ENCODE results near the gene TENM3.

TENM3 gene

DNA sequence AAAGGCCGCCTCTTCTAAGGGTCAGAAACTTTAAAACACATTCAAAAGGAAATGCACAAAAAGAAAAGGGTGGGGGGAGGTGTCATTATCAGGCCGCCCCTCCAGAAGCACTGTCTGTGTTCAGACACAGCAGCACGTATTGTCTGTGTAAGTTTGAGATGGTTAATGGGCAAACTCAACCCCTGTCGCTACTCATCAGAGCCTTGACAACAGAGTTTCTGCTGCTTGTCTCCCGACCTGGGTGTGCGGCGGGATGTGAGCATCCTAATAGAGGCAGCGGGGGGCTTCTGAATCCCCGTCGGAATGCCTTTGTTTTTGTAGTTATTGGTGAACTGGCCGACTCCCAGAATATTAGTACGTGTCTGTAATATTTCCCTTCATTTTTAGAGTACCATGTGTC, 515.1 kb downstream of the TENM3 start:
- no peak overlapping the region for H3K9ac ChIP-seq (ENCODE audit: low read depth, low read length, poor library complexity)
- H3K18ac ChIP-seq (ENCODE audit: low read length) = no peak overlapping the region
- H3K4me3 ChIP-seq (ENCODE audit: low read length in 2 of 2) = peak overlapping the region in 1 of 2 donors; percentile 10
- H3K79me1 ChIP-seq (ENCODE audit: low read depth, low read length) = no peaks in the 10 kb centered on the region
- H2AFZ ChIP-seq (ENCODE audit: low read length) = peak overlapping the region; percentile 32
- no peak overlapping the region for H4K8ac ChIP-seq (ENCODE audit: low read depth, low read length)
- H2BK5ac ChIP-seq (ENCODE audit: low read length) = no peak overlapping the region
- H3K9me3 ChIP-seq (replicated peaks in 1 of 2; ENCODE audit: control insufficient read depth in 2 of 2, insufficient read depth in 1 of 2, low read depth in 1 of 2, low read length in 2 of 2) = peaks cover 2 to 21% of the 10 kb centered on the region in 2 donors
- H3K4ac ChIP-seq (ENCODE audit: low read length) = no peak overlapping the region
- H2BK120ac ChIP-seq (ENCODE audit: low read depth, low read length) = no peak overlapping the region
- H3K27me3 ChIP-seq (ENCODE audit: control insufficient read depth in 3 of 3, insufficient read depth in 3 of 3, low read depth in 1 of 3, low read length in 3 of 3) = no peaks in the 10 kb centered on the region
- H3K14ac ChIP-seq (ENCODE audit: low read length) = no peak overlapping the region
- H3K36me3 ChIP-seq (replicated peaks in 1 of 2; ENCODE audit: control insufficient read depth in 2 of 2, insufficient read depth in 2 of 2, low read length in 2 of 2) = peaks cover 10 to 38% of the 10 kb centered on the region in 2 donors
- no CpG with 5 or more reads among the region's 12 CpGs for WGBS, 2 donors (ENCODE audit: extremely low coverage in 2 of 2, insufficient read length in 2 of 2, insufficient replicate concordance in 1 of 2)
- no peak overlapping the region for H2BK15ac ChIP-seq (ENCODE audit: low read length)
- H3K4me2 ChIP-seq (ENCODE audit: insufficient read depth, low read length, poor library complexity, severe bottlenecking) = peak overlapping the region; percentile 19
- H4K91ac ChIP-seq (ENCODE audit: low read depth, low read length, poor library complexity) = no peak overlapping the region
- no peak overlapping the region for H2AK5ac ChIP-seq (ENCODE audit: low read depth, low read length)
- H2BK12ac ChIP-seq (ENCODE audit: low read length) = no peak overlapping the region
- no peak overlapping the region for H3K27ac ChIP-seq (replicated peaks; ENCODE audit: low read length)
- peak; percentile 37 for DNase-seq (ENCODE audit: low spot score)
- H3K4me1 ChIP-seq (ENCODE audit: control insufficient read depth in 2 of 2, insufficient read depth in 1 of 2, low read depth in 1 of 2, low read length in 2 of 2) = peaks cover 5 to 17% of the 10 kb centered on the region in 2 donors
- H3K23ac ChIP-seq (ENCODE audit: low read depth, low read length, poor library complexity) = no peak overlapping the region

DNA sequence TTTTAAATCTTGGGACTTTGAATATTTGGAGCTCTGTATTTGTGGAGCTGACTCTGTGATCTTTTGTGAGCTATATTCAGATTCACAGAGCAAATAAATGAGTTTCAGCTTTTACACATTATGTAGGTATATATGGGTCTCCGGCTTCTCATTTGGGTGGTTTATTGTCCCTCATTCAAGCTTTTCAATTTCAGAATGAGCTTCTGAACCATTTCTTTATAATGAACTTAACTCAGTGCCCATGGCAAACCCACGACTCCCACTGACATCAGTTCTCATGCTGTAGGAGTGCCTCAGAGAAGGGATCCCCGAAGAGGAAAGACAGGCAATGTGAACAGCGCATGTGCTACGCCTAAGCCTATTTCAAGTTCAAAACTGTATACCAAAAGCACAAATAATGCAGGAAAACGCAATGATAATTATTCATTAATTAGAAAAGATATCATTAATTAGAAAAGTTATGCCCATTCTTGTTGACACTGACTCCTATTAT, 517.4 kb downstream of the TENM3 start:
- Histone ChIP-seq H3K18ac (ENCODE audit: low read length) (no peak overlapping the region), H4K91ac (ENCODE audit: low read depth, low read length, poor library complexity) (no peak overlapping the region), H3K23ac (ENCODE audit: low read depth, low read length, poor library complexity) (no peak overlapping the region), H3K4me3 (ENCODE audit: low read length in 2 of 2) (no peak overlapping the region), H4K8ac (ENCODE audit: low read depth, low read length) (no peak overlapping the region), H3K4me1 (ENCODE audit: control insufficient read depth in 2 of 2, insufficient read depth in 1 of 2, low read depth in 1 of 2, low read length in 2 of 2) (peaks cover 7 to 15% of the 10 kb centered on the region in 2 donors), H2AFZ (ENCODE audit: low read length) (no peak overlapping the region), H2AK5ac (ENCODE audit: low read depth, low read length) (no peak overlapping the region), H3K36me3 (replicated peaks in 1 of 2; ENCODE audit: control insufficient read depth in 2 of 2, insufficient read depth in 2 of 2, low read length in 2 of 2) (peaks cover 4 to 17% of the 10 kb centered on the region in 2 donors), H2BK120ac (ENCODE audit: low read depth, low read length) (no peak overlapping the region), H3K27ac (replicated peaks; ENCODE audit: low read length) (no peak overlapping the region), H3K9ac (ENCODE audit: low read depth, low read length, poor library complexity) (no peak overlapping the region), H3K4ac (ENCODE audit: low read length) (no peak overlapping the region), H2BK5ac (ENCODE audit: low read length) (no peak overlapping the region), H2BK12ac (ENCODE audit: low read length) (no peak overlapping the region), H3K14ac (ENCODE audit: low read length) (no peak overlapping the region), H2BK15ac (ENCODE audit: low read length) (no peak overlapping the region), H3K79me1 (ENCODE audit: low read depth, low read length) (no peaks in the 10 kb centered on the region), H3K9me3 (replicated peaks in 1 of 2; ENCODE audit: control insufficient read depth in 2 of 2, insufficient read depth in 1 of 2, low read depth in 1 of 2, low read length in 2 of 2) (peaks cover 2 to 8% of the 10 kb centered on the region in 2 donors), H3K27me3 (ENCODE audit: control insufficient read depth in 3 of 3, insufficient read depth in 3 of 3, low read depth in 1 of 3, low read length in 3 of 3) (no peaks in the 10 kb centered on the region), H3K4me2 (ENCODE audit: insufficient read depth, low read length, poor library complexity, severe bottlenecking) (no peak overlapping the region)
- WGBS, 2 donors (ENCODE audit: extremely low coverage in 2 of 2, insufficient read length in 2 of 2, insufficient replicate concordance in 1 of 2) = no CpG with 5 or more reads among the region's 6 CpGs
- DNase-seq (ENCODE audit: low spot score) = no peak

DNA sequence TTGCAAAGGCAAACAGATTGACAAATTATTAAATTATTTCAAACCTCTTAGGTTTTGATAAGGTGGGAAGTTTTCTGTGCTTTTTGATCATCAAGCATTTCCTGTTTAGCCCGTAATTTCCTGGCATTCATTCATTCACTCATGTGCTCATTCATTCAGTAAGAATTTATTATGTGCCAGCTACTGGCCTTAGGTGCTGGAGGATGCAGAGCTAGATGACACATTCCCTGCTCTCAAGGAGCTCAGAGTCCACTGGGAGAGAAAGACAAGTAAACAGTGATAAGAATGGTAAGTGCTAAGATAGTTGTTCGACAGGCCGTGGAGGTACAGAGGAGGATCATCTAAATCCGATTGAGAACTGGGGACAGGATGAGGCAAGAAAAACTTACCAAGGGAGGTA, 520.9 kb downstream of the TENM3 start:
- Histone ChIP-seq H3K23ac (ENCODE audit: low read depth, low read length, poor library complexity) (no peak overlapping the region), H2BK120ac (ENCODE audit: low read depth, low read length) (no peak overlapping the region), H3K18ac (ENCODE audit: low read length) (no peak overlapping the region), H3K27me3 (ENCODE audit: control insufficient read depth in 3 of 3, insufficient read depth in 3 of 3, low read depth in 1 of 3, low read length in 3 of 3) (no peaks in the 10 kb centered on the region), H3K9ac (ENCODE audit: low read depth, low read length, poor library complexity) (no peak overlapping the region), H2BK12ac (ENCODE audit: low read length) (no peak overlapping the region), H3K27ac (replicated peaks; ENCODE audit: low read length) (no peak overlapping the region), H2BK15ac (ENCODE audit: low read length) (no peak overlapping the region), H3K36me3 (replicated peaks in 1 of 2; ENCODE audit: control insufficient read depth in 2 of 2, insufficient read depth in 2 of 2, low read length in 2 of 2) (peaks cover 1 to 5% of the 10 kb centered on the region in 2 donors), H4K91ac (ENCODE audit: low read depth, low read length, poor library complexity) (no peak overlapping the region), H2AFZ (ENCODE audit: low read length) (no peak overlapping the region), H2AK5ac (ENCODE audit: low read depth, low read length) (no peak overlapping the region), H4K8ac (ENCODE audit: low read depth, low read length) (no peak overlapping the region), H3K4me3 (ENCODE audit: low read length in 2 of 2) (no peak overlapping the region), H2BK5ac (ENCODE audit: low read length) (no peak overlapping the region), H3K9me3 (replicated peaks in 1 of 2; ENCODE audit: control insufficient read depth in 2 of 2, insufficient read depth in 1 of 2, low read depth in 1 of 2, low read length in 2 of 2) (peaks cover 0 to 12% of the 10 kb centered on the region in 2 donors), H3K4ac (ENCODE audit: low read length) (no peak overlapping the region), H3K4me2 (ENCODE audit: insufficient read depth, low read length, poor library complexity, severe bottlenecking) (no peak overlapping the region), H3K4me1 (ENCODE audit: control insufficient read depth in 2 of 2, insufficient read depth in 1 of 2, low read depth in 1 of 2, low read length in 2 of 2) (peaks cover 12 to 24% of the 10 kb centered on the region in 2 donors), H3K14ac (ENCODE audit: low read length) (no peak overlapping the region), H3K79me1 (ENCODE audit: low read depth, low read length) (no peaks in the 10 kb centered on the region)
- DNase-seq (ENCODE audit: low spot score) = no peak
- WGBS, 2 donors (ENCODE audit: extremely low coverage in 2 of 2, insufficient read length in 2 of 2, insufficient replicate concordance in 1 of 2) = no CpG with 5 or more reads among the region's 4 CpGs

DNA sequence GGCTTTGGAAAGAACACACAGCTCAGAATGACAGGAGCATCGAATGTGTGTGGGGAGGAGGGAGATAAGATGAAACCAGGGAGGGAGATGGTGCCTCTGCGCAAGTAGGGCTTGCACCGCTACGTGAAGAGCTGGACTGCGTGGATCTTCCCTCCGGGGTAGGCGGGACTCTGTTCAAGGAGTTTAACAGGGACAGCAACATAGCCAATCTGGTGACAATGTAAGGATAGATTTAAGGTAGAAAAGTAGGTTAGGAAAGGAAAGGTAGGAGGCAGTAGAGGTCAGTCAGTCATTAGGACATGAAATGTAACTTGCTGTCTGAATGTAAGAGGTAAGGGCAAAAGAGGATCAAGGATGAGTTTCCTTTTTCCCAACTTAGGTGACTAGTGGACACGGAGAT, 521.4 kb downstream of the TENM3 start:
- Histone ChIP-seq H3K14ac (ENCODE audit: low read length) (no peak overlapping the region), H3K36me3 (replicated peaks in 1 of 2; ENCODE audit: control insufficient read depth in 2 of 2, insufficient read depth in 2 of 2, low read length in 2 of 2) (peaks cover 1 to 5% of the 10 kb centered on the region in 2 donors), H3K4me1 (ENCODE audit: control insufficient read depth in 2 of 2, insufficient read depth in 1 of 2, low read depth in 1 of 2, low read length in 2 of 2) (peaks cover 12 to 22% of the 10 kb centered on the region in 2 donors), H3K79me1 (ENCODE audit: low read depth, low read length) (no peaks in the 10 kb centered on the region), H2BK15ac (ENCODE audit: low read length) (no peak overlapping the region), H2AK5ac (ENCODE audit: low read depth, low read length) (no peak overlapping the region), H4K91ac (ENCODE audit: low read depth, low read length, poor library complexity) (no peak overlapping the region), H3K9ac (ENCODE audit: low read depth, low read length, poor library complexity) (no peak overlapping the region), H3K9me3 (replicated peaks in 1 of 2; ENCODE audit: control insufficient read depth in 2 of 2, insufficient read depth in 1 of 2, low read depth in 1 of 2, low read length in 2 of 2) (peaks cover 0 to 12% of the 10 kb centered on the region in 2 donors), H2BK5ac (ENCODE audit: low read length) (no peak overlapping the region), H4K8ac (ENCODE audit: low read depth, low read length) (no peak overlapping the region), H3K18ac (ENCODE audit: low read length) (no peak overlapping the region), H3K4ac (ENCODE audit: low read length) (no peak overlapping the region), H2BK12ac (ENCODE audit: low read length) (no peak overlapping the region), H3K4me3 (ENCODE audit: low read length in 2 of 2) (no peak overlapping the region), H2AFZ (ENCODE audit: low read length) (no peak overlapping the region), H3K27ac (replicated peaks; ENCODE audit: low read length) (no peak overlapping the region), H3K27me3 (ENCODE audit: control insufficient read depth in 3 of 3, insufficient read depth in 3 of 3, low read depth in 1 of 3, low read length in 3 of 3) (no peaks in the 10 kb centered on the region), H2BK120ac (ENCODE audit: low read depth, low read length) (no peak overlapping the region), H3K23ac (ENCODE audit: low read depth, low read length, poor library complexity) (no peak overlapping the region), H3K4me2 (ENCODE audit: insufficient read depth, low read length, poor library complexity, severe bottlenecking) (no peak overlapping the region)
- no CpG with 5 or more reads among the region's 8 CpGs for WGBS, 2 donors (ENCODE audit: extremely low coverage in 2 of 2, insufficient read length in 2 of 2, insufficient replicate concordance in 1 of 2)
- no peak for DNase-seq (ENCODE audit: low spot score)

Data from neuronal stem cell (in vitro differentiated cells).